Measurements from ENCODE around the gene SLC28A3. TPM values are rescaled to one million over a fixed set of nuclear protein-coding genes. Genes with fewer than 3 reads are reported as not detected.
"Not testable (repeated sequence)": the region's sequence is repeated elsewhere in the genome, so short reads cannot be mapped to it uniquely, and the experiment has no call there.

SLC28A3 gene
- total RNA-seq, 4 donors from 2014 or later = under 0.01 TPM; not detected in 2

DNA sequence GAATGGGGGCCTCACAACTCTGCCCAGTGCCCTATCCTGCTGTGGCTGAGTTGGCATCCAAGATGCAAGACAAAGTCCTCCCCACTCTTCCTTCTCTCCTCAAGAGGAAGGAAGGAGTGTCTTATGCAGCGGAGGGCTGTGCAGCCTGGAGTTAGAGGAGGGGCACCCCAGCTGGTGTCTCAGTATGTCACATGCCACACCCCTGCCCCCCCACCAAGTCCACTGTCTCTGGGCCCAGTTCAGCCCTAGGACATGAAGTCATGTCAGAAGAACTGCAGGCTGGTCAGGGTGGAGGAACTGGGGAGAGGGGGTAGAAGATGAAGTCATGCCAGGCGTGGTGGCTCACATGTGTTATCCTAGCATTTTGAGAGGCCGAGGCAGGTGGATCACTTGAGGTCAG, 28.0 kb upstream of the SLC28A3 start:
- Histone ChIP-seq H3K27ac (replicated peaks in 1 of 4) (no peak overlapping the region), H3K4me1 (no peaks in the 10 kb centered on the region), H3K27me3 (no peaks in the 10 kb centered on the region), H3K9me3 (no peaks in the 10 kb centered on the region), H3K36me3 (no peaks in the 10 kb centered on the region), H3K4me3 (no peak overlapping the region)
- 60% methylated on average over 3 of the region's 3 CpGs for WGBS
- TF ChIP-seq POLR2AphosphoS5 (IDR thresholded peaks at IDR 0.05) (no peak), POLR2A (IDR thresholded peaks at IDR 0.05; ENCODE audit: low read depth) (no peak), EP300 (IDR thresholded peaks at IDR 0.05) (no peak)
- TF ChIP-seq, protein P1, sequence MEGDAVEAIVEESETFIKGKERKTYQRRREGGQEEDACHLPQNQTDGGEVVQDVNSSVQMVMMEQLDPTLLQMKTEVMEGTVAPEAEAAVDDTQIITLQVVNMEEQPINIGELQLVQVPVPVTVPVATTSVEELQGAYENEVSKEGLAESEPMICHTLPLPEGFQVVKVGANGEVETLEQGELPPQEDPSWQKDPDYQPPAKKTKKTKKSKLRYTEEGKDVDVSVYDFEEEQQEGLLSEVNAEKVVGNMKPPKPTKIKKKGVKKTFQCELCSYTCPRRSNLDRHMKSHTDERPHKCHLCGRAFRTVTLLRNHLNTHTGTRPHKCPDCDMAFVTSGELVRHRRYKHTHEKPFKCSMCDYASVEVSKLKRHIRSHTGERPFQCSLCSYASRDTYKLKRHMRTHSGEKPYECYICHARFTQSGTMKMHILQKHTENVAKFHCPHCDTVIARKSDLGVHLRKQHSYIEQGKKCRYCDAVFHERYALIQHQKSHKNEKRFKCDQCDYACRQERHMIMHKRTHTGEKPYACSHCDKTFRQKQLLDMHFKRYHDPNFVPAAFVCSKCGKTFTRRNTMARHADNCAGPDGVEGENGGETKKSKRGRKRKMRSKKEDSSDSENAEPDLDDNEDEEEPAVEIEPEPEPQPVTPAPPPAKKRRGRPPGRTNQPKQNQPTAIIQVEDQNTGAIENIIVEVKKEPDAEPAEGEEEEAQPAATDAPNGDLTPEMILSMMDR (IDR thresholded peaks at IDR 0.05) = no peak
- no peak for DNase-seq (ENCODE audit: extremely low spot score)
- intact Hi-C loops (cut with DNase I) = no loop called here

DNA sequence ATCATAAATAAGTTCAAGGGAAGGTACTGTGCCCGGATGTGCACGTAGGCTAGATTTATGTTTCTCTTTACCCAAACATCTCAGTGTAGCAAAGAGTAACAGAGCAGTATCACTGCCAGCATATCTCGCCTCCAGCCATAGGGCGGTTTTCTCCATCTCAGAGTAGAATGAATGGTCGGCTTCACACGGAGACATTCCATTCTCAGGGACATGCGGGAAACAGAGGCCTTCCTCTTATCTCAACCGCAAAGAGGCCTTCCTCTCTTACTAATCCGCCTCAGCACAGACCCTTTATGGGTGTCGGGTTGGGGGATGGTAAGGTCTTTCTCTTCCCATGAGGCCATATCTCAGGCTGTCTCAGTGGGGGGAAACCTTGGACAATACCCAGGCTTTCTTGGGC, 27.2 kb upstream of the SLC28A3 start:
- intact Hi-C loops (cut with DNase I); H3K27ac ChIP-seq (replicated peaks in 1 of 4); DNase-seq (ENCODE audit: extremely low spot score); H3K4me3 ChIP-seq; H3K36me3 ChIP-seq; H3K4me1 ChIP-seq; H3K27me3 ChIP-seq; H3K9me3 ChIP-seq: not testable (repeated sequence)
- 58% methylated on average over 8 of the region's 10 CpGs for WGBS

DNA sequence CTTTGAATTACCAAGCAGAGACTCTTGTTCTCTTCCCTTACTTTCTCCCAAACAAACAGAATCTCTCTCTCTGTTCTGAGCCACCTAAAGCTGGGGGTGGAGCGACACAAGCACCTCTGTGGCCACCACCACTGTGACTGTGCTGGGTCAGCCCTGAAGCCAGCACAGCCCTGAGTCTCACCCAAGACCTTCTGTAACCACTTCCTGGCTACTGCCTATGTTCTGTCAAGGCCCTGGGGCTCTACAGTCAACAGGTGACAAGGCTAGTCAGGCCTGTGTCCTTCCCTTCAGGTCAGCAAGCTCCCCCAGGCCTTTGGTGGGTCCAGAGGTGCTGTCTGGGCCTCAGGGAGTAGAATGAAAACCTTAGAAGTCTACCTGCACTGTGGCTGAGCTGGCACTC, 26.1 kb upstream of the SLC28A3 start:
- TF ChIP-seq EP300 (IDR thresholded peaks at IDR 0.05) = no peak
- TF ChIP-seq POLR2A (IDR thresholded peaks at IDR 0.05; ENCODE audit: low read depth) = no peak
- TF ChIP-seq POLR2AphosphoS5 (IDR thresholded peaks at IDR 0.05) = no peak
- TF ChIP-seq, protein P1 (IDR thresholded peaks at IDR 0.05) = no peak
- Histone ChIP-seq H3K27ac (replicated peaks in 1 of 4) (no peak overlapping the region), H3K4me1 (no peaks in the 10 kb centered on the region), H3K4me3 (no peak overlapping the region), H3K9me3 (no peaks in the 10 kb centered on the region), H3K27me3 (no peaks in the 10 kb centered on the region), H3K36me3 (no peaks in the 10 kb centered on the region)
- intact Hi-C loops (cut with DNase I) = no loop called here
- no peak for DNase-seq (ENCODE audit: extremely low spot score)
- 88% methylated on average over 1 of the region's 1 CpG for WGBS

DNA sequence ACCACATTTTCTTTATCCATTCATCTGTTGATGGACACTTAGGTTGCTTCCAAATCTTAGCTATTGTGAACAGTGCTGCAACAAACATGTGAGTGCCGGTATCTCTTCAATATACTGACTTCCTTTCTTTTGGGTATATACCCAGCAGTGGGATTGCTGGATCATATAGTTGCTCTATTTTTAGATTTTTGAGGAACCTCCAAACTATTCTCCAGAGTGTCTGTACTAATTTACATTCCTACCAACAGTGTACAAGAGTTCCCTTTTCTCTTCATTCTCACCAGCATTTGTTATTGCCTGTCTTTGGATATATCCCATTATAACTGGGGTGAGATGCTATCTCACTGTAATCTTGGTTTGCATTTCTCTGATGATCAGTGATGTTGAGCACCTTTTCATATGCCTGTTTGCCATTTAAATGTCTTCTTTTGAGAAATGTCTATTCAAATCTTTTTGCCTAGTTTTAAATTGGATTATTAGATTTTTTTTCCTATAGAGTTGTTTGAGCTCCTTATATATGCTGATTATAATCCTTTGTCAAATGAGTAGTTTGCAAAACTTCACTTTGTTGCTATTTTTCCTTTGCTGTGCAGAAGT, 24.4 kb upstream of the SLC28A3 start:
- 76% methylated on average over 1 of the region's 1 CpG for WGBS
- H3K9me3 ChIP-seq; H3K4me1 ChIP-seq; intact Hi-C loops (cut with DNase I); H3K27me3 ChIP-seq; H3K27ac ChIP-seq (replicated peaks in 1 of 4); H3K36me3 ChIP-seq; DNase-seq (ENCODE audit: extremely low spot score); H3K4me3 ChIP-seq: not testable (repeated sequence)

DNA sequence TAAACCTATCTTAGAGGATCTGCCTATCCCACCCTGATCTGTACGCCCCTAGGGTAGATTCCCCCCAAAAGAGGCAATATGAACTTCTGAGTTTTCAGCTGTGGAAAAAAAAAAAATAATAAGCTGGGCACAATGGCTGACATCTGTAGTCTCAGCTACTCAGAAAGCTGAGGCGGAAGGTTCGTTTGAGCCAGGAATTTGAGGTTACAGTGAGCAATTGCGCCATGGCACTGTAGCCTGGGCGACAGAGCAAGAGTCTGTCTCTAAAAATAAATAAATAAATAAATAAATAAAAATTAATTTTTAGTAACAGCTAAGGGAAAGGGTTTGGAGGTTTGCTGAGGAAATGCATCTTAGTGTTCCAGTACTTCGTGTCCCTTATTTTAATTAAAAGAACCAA, 21.1 kb upstream of the SLC28A3 start:
- WGBS = 79% methylated on average over 6 of the region's 6 CpGs
- intact Hi-C loops (cut with DNase I) = no loop called here

More for the DNA sequence above, 21.1 kb upstream of the SLC28A3 start:
- Histone ChIP-seq H3K4me3 (no peak overlapping the region), H3K36me3 (no peaks in the 10 kb centered on the region), H3K27ac (replicated peaks in 1 of 4) (no peak overlapping the region), H3K4me1 (no peaks in the 10 kb centered on the region), H3K27me3 (no peaks in the 10 kb centered on the region), H3K9me3 (no peaks in the 10 kb centered on the region)
- DNase-seq (ENCODE audit: extremely low spot score) = no peak
- TF ChIP-seq EP300 (IDR thresholded peaks at IDR 0.05) (no peak), POLR2A (IDR thresholded peaks at IDR 0.05; ENCODE audit: low read depth) (no peak), POLR2AphosphoS5 (IDR thresholded peaks at IDR 0.05) (no peak)
- TF ChIP-seq, protein P1 (IDR thresholded peaks at IDR 0.05) = no peak
